Stimulated activated CD8-positive, alpha-beta memory T cell treated with anti-CD3 and anti-CD28 coated beads, Interleukin-4, amount 100 ng/mL, for 48 hours (primary cell): Measurements from ENCODE around the gene SMIM12.
"Not testable (repeated sequence)": the region's sequence is repeated elsewhere in the genome, so short reads cannot be mapped to it uniquely, and the experiment has no call there.

Source experiments
- DNase-seq: peaks from one replicate; pipeline ENCODE4 v3.0.0-alpha.2; 2020

SMIM12 gene

DNA sequence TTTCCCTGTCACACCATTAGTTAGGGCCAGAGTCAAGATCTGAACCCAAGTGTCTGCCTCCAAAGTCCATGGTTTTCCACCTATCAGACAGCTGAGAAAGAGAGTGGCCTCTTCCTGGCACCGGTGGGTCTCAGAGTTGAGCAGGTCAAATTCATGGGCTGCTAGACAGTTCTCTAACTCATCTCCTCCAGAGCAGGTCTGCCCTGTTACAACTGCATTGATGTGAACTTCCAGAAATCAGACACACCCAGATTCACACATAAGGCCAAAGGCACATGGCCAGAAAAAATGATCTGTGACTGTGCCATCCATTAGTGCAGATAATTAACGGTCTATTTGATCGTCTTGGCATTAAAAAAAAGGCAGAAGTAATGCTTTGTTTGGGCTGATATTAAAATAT, 17.5 kb downstream of the SMIM12 start:
- DNase-seq: no peak

DNA sequence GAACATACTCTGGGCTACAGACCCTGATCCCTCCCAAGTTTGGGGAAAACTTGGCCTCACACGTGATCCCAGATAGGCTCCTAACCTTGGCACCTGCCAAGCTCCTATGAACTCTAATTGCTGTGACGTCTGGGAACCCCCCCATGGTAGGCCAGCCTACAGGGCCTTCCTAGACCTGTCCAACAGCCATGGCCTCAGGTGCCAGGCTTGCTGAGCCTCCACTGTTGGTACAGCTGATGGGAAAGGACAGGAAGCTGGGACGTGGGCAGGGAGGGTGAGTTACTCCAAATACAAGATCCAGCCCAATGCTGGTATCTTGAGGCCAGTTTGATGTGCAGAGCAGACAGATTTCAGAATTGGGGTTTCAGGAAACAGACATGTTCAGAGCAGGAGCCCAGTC, 19.1 kb downstream of the SMIM12 start:
- DNase-seq: no peak

DNA sequence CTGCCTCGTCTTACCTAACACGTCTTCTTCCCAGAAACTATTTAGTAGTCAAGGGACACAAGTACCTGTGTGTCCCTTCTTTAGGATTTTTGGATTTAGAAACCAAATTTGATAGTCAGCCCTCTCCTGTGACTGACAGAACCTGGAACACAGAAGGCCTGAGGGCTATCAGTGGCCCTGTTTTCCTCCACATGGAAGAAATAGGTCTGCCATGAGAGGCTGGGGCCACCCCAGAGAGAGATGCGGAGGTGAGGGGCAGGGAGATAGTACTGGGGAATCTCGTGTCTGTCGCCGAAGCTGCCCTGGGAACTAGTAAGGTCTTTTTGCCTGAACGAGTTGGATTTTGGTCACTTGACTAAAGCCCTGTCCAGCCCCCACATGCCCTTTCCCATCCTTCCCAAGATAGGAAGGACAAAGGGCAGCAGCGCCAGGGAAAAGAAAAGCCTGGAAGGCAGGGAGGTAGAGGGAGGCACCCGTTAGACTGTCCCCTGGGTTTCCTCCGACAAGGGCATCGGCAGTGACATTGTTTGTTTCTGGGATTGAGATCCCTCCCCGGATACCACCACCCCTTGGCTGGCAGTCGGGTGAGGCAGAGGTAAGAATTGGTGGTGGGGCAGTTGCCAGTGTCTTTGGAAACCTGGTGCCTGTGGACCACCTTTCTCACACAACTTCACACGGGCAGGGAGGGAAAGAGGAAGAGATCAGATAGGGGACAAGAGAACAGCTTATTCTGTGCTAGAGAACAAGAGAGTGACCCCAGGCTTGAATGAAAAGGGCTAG, 19.8 kb downstream of the SMIM12 start:
- DNase-seq: no peak

DNA sequence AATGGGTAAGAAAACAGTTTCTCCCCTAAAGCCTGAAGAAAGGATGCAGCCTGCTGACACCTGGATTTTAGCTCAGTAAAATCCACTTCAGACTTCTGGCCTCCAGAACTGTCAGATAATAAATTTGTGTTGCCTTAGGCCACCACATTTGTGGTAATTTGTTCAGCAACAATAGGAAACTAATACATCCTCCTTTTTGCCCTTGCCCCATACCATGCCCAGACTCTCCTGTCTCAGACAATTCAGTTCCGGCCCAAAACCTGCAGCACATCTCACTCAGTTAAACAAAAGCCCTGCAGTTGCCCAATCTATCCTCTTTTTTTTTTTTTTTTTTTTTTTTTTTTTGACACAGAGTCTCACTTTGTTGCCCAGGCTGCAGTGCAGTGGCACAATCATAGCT, 25.8 kb downstream of the SMIM12 start:
- no peak for DNase-seq

GRCh38 chr1:34831721-34832246, 27.8 kb downstream of the SMIM12 start:
- DNase-seq: no peak

GRCh38 chr1:34829250-34829649, 30.3 kb downstream of the SMIM12 start:
- no peak for DNase-seq

DNA sequence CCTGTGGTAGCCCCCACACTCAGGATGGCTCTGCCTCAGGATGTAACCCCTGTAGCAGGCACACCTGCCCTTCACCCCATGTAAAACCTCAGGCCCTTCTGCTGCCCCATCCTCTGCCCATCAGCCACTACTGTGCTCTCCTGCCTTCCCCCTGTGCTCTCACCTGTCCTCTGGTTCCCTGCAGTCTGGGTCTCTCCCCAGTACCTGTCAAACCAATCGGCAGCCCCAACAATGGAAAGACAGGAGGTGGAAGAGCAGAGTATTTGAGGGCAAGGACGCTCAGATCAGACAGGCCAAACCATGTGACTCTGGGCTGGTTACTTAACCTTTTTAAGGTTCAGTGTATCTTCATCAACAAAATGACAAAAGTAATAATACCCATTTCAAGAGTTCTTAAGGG, 30.9 kb downstream of the SMIM12 start:
- DNase-seq: no peak

DNA sequence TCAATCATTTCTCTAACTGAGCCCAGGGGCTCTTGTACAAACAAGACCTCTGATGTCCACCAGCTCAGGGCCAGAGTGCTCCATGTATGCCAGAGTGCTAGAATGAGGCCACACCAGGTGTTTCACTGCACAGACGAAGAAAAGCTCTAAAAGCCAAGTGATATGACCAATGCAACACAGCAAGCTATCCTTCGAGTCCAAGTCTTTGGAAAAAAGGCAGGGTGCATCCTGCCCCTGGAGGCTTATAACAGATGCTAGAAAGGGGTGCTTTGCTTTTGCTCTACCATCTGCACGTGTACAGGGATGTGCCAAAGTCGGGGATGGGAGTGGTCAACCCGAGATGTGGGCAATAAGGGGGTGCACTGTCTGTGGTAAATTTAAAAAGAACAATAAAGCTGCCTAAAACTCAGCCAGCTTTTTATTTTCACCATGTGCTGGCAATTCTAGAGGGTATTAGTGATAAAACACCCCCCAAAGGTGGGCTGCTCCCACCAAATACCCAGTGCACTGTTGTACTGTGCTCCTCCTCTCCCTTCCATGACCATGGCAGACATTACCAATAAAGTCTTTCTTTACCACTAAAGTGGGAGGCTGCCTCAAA, 32.1 kb downstream of the SMIM12 start:
- no peak for DNase-seq

DNA sequence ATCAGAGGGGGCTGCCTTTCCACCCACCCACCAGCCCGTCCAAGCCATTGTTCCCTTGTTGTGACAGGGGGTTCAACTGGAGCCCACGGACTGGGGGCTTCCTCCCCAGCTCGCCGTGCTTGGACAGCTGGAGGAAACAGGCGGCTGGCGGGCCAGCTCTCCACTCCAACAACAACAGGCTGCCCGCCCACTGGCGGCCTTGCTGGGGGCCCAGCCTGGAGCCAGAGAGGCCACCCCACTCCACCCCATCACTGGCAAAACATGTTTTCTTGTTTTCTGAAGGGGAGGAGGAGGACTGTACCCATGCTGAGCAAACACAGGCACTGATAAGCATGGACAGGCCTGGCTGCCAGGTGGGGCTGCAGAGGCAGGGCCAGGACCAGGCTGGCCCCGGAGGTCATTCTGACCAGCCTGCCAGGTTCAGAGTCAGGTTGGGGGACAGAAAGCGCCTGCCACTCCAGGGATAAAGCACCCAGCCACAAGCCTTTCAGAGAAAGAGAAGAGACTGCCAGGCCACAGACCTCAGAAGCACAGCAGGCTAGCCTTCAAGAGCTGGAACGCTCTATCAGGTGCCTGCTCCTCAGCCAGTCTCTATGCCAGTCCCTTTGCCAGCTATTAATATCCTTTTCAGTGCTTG, 34.0 kb downstream of the SMIM12 start:
- no peak for DNase-seq

- DNase-seq: no peak
Measured at GRCh38 chr1:34824817-34825454, 34.6 kb downstream of the SMIM12 start.

DNA sequence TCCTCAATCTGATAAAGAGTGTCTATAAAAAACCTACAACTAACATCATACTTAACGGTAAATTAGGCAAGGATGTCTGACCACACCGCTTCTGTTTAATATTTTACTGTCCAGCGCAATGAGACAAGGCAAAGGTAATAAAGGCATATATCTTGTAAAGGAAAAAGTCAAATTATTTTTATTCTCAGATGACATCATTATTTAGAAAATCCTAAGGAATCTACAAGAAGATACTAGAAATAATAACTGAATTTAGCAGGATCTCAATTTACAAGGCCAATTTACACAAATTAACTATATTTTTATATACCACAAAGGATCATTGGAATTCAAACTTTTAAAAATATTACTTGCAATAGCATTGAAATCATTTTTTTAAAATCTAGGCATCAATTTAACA, 37.3 kb downstream of the SMIM12 start:
- no peak for DNase-seq

DNA sequence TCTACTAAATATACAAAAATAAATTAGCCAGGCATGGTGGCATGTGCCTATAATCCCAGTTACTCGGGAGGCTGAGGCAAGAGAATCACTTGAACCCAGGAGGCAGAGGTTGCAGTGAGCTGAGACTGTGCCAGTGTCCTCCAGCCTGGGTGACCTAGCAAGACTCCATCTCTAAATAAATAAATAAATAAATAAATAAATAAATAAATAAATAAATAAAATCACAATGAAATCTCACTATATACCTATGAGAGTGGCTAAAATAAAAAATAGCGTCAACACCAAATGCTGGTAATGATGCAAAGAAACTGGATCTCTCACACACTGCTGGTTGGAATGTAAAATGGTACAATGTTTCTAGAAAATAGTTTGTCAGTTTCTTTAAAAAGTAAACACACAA, 40.7 kb downstream of the SMIM12 start:
- DNase-seq: not testable (repeated sequence)

- no peak for DNase-seq
Measured at GRCh38 chr1:34816778-34817177, 42.8 kb downstream of the SMIM12 start.

GRCh38 chr1:34816332-34816731, 43.2 kb downstream of the SMIM12 start:
- DNase-seq: no peak

- not testable (repeated sequence) for DNase-seq
Measured at GRCh38 chr1:34810781-34811180, 48.8 kb downstream of the SMIM12 start.

- DNase-seq: no peak
Measured at GRCh38 chr1:34808051-34808810, 51.3 kb downstream of the SMIM12 start.

DNA sequence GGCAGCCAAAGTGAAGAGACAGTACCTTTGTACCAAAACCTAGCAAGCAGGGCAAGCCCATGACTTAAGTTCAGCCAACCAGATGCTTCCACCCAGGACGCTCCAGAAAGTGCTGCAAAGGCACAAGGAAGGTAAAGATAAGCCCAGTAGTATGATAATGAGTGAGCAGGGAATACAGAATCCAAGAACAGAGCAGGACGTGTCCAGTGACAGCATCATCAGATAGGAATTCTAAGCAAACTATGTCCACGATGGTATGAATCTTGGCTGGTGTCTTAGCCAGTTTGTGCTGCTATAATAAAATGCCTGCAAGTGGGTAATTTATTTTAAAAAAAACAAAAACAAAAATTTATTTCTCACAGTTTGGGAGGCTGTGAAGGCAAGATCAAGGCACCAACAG, 53.2 kb downstream of the SMIM12 start:
- no peak for DNase-seq

- DNase-seq: no peak
Measured at GRCh38 chr1:34803770-34804169, 55.8 kb downstream of the SMIM12 start.
